NCI-H1092 (cell line): ENCODE data around the gene BHLHE41.

ENCODE experiments used
- DNase-seq: peaks from one replicate; lab custom pipeline; 2025; lab: John Stamatoyannopoulos, UW

BHLHE41 gene

GRCh38 chr12:26077915-26078702 lies 46.7 kb downstream of the BHLHE41 start:
- DNase-seq = no peak
